ENCODE data around the gene SLC37A2. TPM values are rescaled to one million over a fixed set of nuclear protein-coding genes. Genes with fewer than 3 reads are reported as not detected.

Gene SLC37A2
- total RNA-seq, 2 donors from 2014 or later, result 1.0 to 1.5 TPM

DNA sequence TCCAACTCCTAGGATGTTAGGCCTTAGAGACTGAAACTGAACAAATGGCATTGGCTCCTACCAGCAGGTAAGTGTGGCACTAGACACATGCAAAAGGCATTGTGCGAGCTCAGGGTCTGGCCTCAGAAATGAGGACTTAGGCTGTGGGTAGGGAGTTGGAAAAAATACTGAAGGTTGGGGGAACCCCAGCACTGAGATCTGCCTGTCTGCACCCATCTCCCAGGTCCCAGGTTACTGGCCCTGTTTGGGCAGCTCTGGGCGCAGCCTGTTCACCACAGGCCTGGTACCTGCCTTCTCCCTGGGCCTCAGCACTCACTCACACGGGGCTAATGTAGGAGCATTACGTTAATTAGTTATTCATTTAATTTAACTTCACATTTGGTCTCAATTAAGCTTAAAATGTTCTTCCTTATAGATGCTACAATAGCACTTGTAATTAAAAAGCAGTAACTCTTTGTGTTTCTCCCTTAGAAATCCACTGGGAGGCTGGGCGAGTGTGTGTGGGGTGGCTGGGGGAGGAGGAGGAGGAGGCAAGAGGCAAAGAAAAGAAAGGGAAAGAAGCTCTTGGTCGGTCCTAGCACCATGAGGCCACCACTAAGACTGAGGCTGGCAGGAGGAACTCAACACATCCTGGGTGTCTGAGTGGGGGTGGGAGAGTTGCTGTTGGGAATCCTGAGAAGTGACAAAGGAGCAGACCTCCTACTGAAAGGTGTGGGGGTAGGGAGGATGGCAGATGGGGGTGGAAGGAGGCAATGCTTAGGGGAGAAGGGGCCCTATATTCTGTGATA, 29.0 kb downstream of the SLC37A2 start:
- no peaks in the 10 kb centered on the region for H3K27me3 Mint-ChIP-seq (ENCODE audit: low read depth)
- ATAC-seq (replicated peaks in 1 of 2), result no peak
- H3K36me3 Mint-ChIP-seq (ENCODE audit: insufficient read depth in 2 of 2), result no peaks in the 10 kb centered on the region
- no peak for DNase-seq
- peaks cover 6% of the 10 kb centered on the region for H3K4me1 Mint-ChIP-seq (ENCODE audit: low read depth)
- H3K4me3 Mint-ChIP-seq, result no peak overlapping the region
- no peaks in the 10 kb centered on the region for H3K9me3 Mint-ChIP-seq
- H3K27ac Mint-ChIP-seq, result no peak overlapping the region

DNA sequence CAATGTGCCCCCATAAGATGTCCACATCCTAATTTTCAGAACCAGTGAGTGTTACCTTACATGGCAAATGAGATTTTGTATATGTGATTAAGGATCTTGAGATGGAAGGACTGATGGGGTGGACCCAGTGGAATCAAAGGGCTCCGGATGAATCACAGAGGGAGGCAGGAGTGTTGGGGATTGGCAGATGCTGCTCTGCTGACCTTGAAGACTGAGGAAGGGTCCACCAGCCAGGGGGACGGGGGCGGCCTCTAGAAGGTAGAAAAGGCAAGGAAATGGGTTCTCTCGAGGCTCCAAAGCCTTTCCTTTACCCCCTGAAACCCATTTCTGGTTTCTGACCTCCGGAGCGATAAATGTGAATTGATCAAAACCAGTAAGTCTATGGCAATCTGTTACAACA, 29.6 kb downstream of the SLC37A2 start:
- no peak for DNase-seq
- Mint-ChIP-seq H3K27ac (no peak overlapping the region), H3K4me1 (ENCODE audit: low read depth) (peaks cover 6% of the 10 kb centered on the region), H3K36me3 (ENCODE audit: insufficient read depth in 2 of 2) (no peaks in the 10 kb centered on the region), H3K4me3 (no peak overlapping the region), H3K9me3 (no peaks in the 10 kb centered on the region), H3K27me3 (ENCODE audit: low read depth) (no peaks in the 10 kb centered on the region)
- no peak for ATAC-seq (replicated peaks in 1 of 2)

DNA sequence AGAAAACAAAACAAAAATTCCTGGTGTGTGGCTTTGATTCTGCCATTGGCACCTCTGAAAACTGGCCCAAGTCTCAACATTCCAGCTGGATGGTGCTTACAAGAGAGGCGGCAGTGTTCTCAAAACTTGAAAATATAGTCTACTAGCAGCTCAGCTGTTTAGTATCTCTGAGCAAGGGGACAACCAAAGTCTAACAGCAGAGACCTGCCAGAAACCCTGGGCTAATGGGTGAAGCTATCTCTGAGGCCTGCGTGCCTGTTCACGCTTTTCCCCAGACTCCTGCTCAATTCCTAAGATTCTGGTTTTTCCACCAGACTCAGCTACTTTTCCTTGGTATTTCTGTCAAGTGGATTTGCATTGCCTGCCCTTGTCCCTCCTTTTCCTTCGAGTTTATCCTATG, 30.4 kb downstream of the SLC37A2 start:
- ATAC-seq (replicated peaks in 1 of 2) (no peak), DNase-seq (no peak)
- H3K27me3 Mint-ChIP-seq (ENCODE audit: low read depth), result no peaks in the 10 kb centered on the region
- no peak overlapping the region for H3K27ac Mint-ChIP-seq
- H3K36me3 Mint-ChIP-seq (ENCODE audit: insufficient read depth in 2 of 2), result no peaks in the 10 kb centered on the region
- H3K9me3 Mint-ChIP-seq, result no peaks in the 10 kb centered on the region
- H3K4me1 Mint-ChIP-seq (ENCODE audit: low read depth), result peaks cover 6% of the 10 kb centered on the region
- no peak overlapping the region for H3K4me3 Mint-ChIP-seq

DNA sequence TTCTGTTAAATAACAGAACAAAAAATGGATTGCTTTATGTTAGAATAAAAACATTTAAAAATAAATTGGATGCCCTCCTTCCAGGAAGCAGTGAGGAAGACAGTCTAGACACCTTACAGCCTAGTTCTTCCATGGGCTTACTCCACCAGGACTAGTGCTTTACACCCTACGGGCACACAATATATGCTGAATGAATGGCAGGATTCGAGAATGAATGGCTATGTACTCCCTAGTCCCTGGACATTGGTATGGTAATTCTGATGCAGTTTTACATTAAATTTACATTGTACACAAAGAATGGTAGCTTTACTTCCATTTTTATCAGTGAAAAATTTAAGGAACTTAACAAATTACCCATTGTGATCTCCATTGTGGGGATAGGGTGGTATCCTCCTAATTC, 31.6 kb downstream of the SLC37A2 start:
- Mint-ChIP-seq H3K4me1 (ENCODE audit: low read depth) (peaks cover 6% of the 10 kb centered on the region), H3K4me3 (no peak overlapping the region), H3K9me3 (no peaks in the 10 kb centered on the region), H3K27ac (no peak overlapping the region), H3K36me3 (ENCODE audit: insufficient read depth in 2 of 2) (peaks cover 1% of the 10 kb centered on the region in 2 donors), H3K27me3 (ENCODE audit: low read depth) (no peaks in the 10 kb centered on the region)
- ATAC-seq (replicated peaks in 1 of 2), result no peak
- DNase-seq, result no peak

DNA sequence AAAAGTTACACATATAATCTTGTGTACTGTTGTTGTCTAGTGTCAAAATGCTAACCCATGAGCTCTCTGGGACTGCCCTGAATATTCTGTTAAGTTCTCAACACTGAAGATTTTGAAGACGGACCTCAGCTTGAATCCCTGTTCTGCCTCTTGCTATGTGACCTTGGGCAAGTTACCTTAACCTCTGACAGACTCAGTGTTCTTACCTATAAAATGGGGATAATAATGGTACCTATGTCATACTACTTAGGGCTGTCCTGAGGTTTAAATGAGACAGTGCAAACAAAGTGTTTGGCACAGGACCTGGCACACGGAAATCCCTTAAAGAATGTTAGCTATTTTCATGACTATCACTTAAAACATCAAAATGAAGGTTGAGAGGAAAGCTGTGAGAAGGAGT, 37.0 kb downstream of the SLC37A2 start:
- ATAC-seq (replicated peaks in 1 of 2) (no peak), DNase-seq (no peak)
- no peaks in the 10 kb centered on the region for H3K27me3 Mint-ChIP-seq (ENCODE audit: low read depth)
- no peaks in the 10 kb centered on the region for H3K4me1 Mint-ChIP-seq (ENCODE audit: low read depth)
- H3K9me3 Mint-ChIP-seq, result no peaks in the 10 kb centered on the region
- no peak overlapping the region for H3K4me3 Mint-ChIP-seq
- H3K27ac Mint-ChIP-seq, result no peak overlapping the region
- H3K36me3 Mint-ChIP-seq (ENCODE audit: insufficient read depth in 2 of 2), result peaks cover 4 to 6% of the 10 kb centered on the region in 2 donors

DNA sequence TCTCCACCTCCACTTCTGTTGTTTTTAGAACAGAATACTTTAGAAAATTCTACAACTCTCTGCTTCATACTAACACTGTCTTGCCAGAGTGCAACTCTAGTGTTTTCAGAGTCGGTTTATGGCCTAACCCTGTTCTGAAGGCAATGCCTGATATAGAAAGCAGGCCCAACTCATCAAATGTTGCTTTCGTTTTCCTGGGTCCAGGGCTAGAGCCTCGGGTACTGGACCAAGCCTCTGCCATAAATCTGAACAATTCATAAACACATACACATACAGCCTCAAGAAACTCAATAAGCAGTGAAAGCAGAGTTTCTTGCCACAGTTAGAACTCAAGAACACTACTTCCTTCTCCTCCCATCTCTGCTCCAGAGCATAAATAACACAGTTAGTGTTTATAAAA, 38.5 kb downstream of the SLC37A2 start:
- Mint-ChIP-seq H3K9me3 (no peaks in the 10 kb centered on the region), H3K4me1 (ENCODE audit: low read depth) (peaks cover 12% of the 10 kb centered on the region), H3K36me3 (ENCODE audit: insufficient read depth in 2 of 2) (peaks cover 4 to 6% of the 10 kb centered on the region in 2 donors), H3K27me3 (ENCODE audit: low read depth) (no peaks in the 10 kb centered on the region), H3K27ac (no peak overlapping the region), H3K4me3 (no peak overlapping the region)
- no peak for DNase-seq
- ATAC-seq (replicated peaks in 1 of 2), result no peak

DNA sequence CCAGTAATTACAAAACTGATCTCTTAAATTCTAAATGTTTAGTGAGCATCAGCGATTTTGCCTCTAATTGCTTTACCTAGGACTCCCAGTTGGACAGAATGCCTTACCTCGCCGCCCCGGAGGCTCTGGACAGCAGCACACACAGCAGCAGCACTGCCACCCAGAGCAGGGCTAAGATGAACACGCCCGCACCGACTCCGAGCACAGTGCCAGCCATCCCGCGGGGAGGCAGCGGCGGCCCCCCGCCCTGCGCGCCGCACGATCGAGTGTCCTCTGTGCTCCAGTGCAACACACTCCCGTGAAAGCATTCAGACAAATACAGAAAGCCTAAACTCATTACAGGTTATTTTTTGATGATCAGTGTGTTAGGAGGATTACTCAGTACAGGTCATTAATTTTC, 38.9 kb downstream of the SLC37A2 start:
- peaks cover 12% of the 10 kb centered on the region for H3K4me1 Mint-ChIP-seq (ENCODE audit: low read depth)
- H3K4me3 Mint-ChIP-seq, result no peak overlapping the region
- no peak overlapping the region for H3K27ac Mint-ChIP-seq
- peaks cover 4 to 6% of the 10 kb centered on the region in 2 donors for H3K36me3 Mint-ChIP-seq (ENCODE audit: insufficient read depth in 2 of 2)
- H3K9me3 Mint-ChIP-seq, result no peaks in the 10 kb centered on the region
- no peak for DNase-seq
- H3K27me3 Mint-ChIP-seq (ENCODE audit: low read depth), result no peaks in the 10 kb centered on the region
- ATAC-seq (replicated peaks in 1 of 2), result no peak

DNA sequence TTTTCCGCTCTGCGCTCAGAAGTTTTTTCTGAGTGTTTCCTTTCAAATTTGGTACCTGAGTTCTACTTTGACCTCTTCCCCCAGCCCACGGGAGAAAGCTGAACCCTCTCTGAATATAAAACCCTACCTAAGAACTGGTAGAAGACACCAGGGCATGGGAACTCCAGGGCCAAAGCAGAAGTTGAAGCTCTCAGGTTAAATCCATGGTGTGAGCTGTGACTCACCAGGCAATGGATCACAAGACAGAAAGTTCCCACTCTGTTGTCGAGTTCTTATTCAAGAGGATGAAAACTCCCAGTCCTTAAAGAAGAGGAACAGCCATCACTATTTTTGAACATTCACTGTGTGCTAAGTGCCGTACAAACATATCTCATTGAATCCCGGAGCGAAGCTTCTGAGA, 39.4 kb downstream of the SLC37A2 start:
- peaks cover 4 to 6% of the 10 kb centered on the region in 2 donors for H3K36me3 Mint-ChIP-seq (ENCODE audit: insufficient read depth in 2 of 2)
- ATAC-seq (replicated peaks in 1 of 2) (no peak), DNase-seq (no peak)
- H3K4me3 Mint-ChIP-seq, result no peak overlapping the region
- H3K27me3 Mint-ChIP-seq (ENCODE audit: low read depth), result no peaks in the 10 kb centered on the region
- H3K27ac Mint-ChIP-seq, result no peak overlapping the region
- peaks cover 12% of the 10 kb centered on the region for H3K4me1 Mint-ChIP-seq (ENCODE audit: low read depth)
- H3K9me3 Mint-ChIP-seq, result no peaks in the 10 kb centered on the region

DNA sequence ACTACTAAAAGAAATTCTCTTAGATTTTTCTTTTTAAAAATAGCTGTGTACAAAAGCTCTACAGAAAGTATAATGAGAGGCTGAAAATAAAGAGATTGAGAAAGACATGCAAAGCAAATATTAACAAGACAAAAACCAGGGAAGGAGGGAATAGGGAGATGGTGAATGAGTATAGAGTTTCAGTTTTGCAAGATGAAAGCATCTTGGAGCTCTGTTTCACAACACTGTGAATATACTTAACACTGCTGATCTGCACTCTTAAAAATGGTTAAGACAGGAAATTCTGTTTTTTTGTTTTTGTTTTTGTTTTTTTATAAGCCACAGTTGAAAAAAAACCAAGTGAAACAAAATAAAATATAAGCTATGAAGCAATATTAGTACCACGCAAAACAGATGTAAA, 42.8 kb downstream of the SLC37A2 start:
- H3K4me1 Mint-ChIP-seq (ENCODE audit: low read depth), result peaks cover 21% of the 10 kb centered on the region
- ATAC-seq (replicated peaks in 1 of 2), result no peak
- H3K27ac Mint-ChIP-seq, result peak overlapping the region; percentile 40
- no peaks in the 10 kb centered on the region for H3K36me3 Mint-ChIP-seq (ENCODE audit: insufficient read depth in 2 of 2)
- DNase-seq, result no peak
- no peaks in the 10 kb centered on the region for H3K27me3 Mint-ChIP-seq (ENCODE audit: low read depth)
- H3K4me3 Mint-ChIP-seq, result no peak overlapping the region
- no peaks in the 10 kb centered on the region for H3K9me3 Mint-ChIP-seq

DNA sequence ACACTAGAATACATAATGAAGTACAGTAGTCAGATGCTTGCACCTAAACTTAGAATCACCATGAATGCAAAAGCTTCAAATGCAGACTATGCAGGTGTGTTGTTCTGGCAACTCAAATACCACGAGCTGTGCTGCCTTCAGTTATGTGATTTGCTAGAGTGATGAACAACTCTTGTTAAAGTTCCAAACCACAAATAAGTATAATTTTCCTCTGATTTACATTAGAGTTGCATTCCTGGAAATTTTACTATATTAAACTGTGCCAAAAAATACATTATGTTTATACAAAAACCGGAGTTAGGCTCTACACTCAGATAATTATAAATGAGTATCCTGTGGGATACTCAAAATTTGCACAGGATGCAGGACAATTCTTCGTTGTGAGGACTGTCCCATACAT, 45.4 kb downstream of the SLC37A2 start:
- no peak for DNase-seq
- no peak for ATAC-seq (replicated peaks in 1 of 2)
- no peak overlapping the region for H3K27ac Mint-ChIP-seq
- no peaks in the 10 kb centered on the region for H3K27me3 Mint-ChIP-seq (ENCODE audit: low read depth)
- H3K36me3 Mint-ChIP-seq (ENCODE audit: insufficient read depth in 2 of 2), result peaks cover 3 to 6% of the 10 kb centered on the region in 2 donors
- H3K4me1 Mint-ChIP-seq (ENCODE audit: low read depth), result peaks cover 31% of the 10 kb centered on the region
- H3K9me3 Mint-ChIP-seq, result peaks cover 4 to 5% of the 10 kb centered on the region in 2 donors
- no peak overlapping the region for H3K4me3 Mint-ChIP-seq

DNA sequence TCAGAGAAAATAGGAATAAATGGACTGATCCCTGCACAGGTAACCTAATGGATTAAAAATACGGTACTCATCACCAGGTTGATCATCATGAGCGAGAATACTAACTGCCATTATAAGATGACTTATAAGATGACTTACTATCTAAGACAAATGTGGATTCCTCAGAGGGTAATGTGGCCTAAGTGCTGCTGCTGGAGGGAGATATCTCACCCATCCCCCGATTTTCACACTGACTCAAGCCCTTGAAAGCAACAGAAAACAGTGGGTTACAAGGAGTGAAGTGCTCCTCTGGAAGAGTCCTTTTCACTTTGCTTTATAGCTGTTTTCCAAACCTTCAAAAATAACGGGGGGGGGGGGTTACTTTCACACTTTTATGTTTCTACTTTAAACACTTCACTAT, 47.4 kb downstream of the SLC37A2 start:
- Mint-ChIP-seq H3K4me3 (peak overlapping the region; percentile 91 to 99), H3K27me3 (ENCODE audit: low read depth) (no peaks in the 10 kb centered on the region), H3K9me3 (peaks cover 4 to 5% of the 10 kb centered on the region in 2 donors), H3K36me3 (ENCODE audit: insufficient read depth in 2 of 2) (peaks cover 3 to 6% of the 10 kb centered on the region in 2 donors), H3K4me1 (ENCODE audit: low read depth) (peaks cover 29% of the 10 kb centered on the region), H3K27ac (peak overlapping the region; percentile 84)
- ATAC-seq (replicated peaks in 1 of 2) (no peak), DNase-seq (peak; percentile 14 to 15)

DNA sequence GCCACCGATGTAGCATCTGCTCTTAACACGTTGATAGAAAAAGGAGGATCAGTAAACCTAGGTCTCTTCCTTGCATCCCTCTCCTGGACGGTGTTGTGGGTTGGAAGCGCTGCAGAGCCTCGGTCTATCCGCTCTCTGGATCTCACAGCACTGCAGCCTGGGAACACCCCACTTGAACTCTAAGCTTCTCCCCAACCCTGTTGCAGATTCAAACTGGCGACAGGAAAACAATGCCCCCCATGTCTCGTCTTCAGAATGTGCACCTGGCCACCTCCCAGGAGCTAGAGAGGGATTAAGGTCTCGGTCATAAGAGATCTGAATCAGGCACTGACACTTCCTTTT, 47.9 kb downstream of the SLC37A2 start:
- peak overlapping the region; percentile 84 for H3K27ac Mint-ChIP-seq
- H3K4me1 Mint-ChIP-seq (ENCODE audit: low read depth), result peaks cover 24% of the 10 kb centered on the region
- no peaks in the 10 kb centered on the region for H3K27me3 Mint-ChIP-seq (ENCODE audit: low read depth)
- peak overlapping the region; percentile 91 to 99 for H3K4me3 Mint-ChIP-seq
- H3K36me3 Mint-ChIP-seq (ENCODE audit: insufficient read depth in 2 of 2), result peaks cover 3 to 6% of the 10 kb centered on the region in 2 donors
- peaks cover 4 to 5% of the 10 kb centered on the region in 2 donors for H3K9me3 Mint-ChIP-seq
- peak in 1 of 2 donors; percentile 7 for DNase-seq
- ATAC-seq (replicated peaks in 1 of 2), result no peak

DNA sequence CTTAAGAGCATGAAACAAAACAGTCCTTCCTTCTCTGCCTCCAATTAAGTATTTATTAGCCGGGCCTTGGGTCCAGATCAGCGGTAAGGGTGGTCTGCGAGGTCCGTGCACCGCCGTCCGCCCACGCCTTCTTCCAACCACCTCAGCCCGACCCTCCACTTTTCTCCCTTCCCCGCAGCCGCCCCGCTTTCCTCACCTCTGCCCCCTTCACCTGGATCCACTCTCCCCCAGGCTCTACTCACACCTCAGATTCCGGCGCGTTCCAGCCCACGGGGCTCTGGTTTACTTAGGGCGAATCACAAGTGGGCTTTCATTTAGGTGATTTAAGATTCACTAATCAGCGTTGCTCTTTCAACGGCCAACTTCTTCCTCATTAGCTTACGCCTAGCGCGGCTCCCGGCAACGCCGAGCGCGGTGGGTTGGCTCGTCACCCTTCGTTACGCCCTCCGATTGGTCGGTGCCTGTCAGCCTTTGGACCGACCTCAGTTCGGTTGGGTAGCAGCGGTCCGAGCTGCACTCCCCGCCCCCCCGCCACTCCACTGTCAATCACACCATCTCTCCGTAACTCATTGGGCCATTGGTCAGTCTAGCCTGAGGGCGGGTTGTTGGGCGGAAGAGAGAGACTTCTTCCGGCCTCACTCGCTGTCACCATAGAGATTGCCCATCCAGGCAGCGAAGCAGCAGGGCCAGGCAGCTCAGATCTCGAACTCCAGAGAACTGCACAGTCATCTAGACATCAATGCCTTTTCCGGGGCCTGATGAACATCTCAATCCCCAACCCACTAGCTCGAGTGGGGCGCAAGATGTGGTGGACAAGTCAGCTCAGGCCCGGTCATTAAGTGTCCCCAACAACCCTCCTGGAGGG, 48.5 kb downstream of the SLC37A2 start, which contains the start of gene TMEM218:
Gene TMEM218 (minus strand): TSS at position 284 of the 865 bp plus-strand sequence. CDS start 9,385 bp downstream, outside the sequence.
- ATAC-seq (replicated peaks in 1 of 2), result peak; percentile 98 to 99
- peaks cover 19% of the 10 kb centered on the region for H3K4me1 Mint-ChIP-seq (ENCODE audit: low read depth)
- peaks cover 4 to 5% of the 10 kb centered on the region in 2 donors for H3K9me3 Mint-ChIP-seq
- peak; percentile 94 to 97 for DNase-seq
- H3K27ac Mint-ChIP-seq, result peak within 1 kb of the TSS; percentile 84
- no peaks in the 10 kb centered on the region for H3K27me3 Mint-ChIP-seq (ENCODE audit: low read depth)
- H3K4me3 Mint-ChIP-seq, result peak within 1 kb of the TSS; percentile 91 to 99
- peaks cover 3 to 6% of the 10 kb centered on the region in 2 donors for H3K36me3 Mint-ChIP-seq (ENCODE audit: insufficient read depth in 2 of 2)

All from activated T-cell treated with anti-CD3 and anti-CD28 coated beads, Interleukin-2, amount 50 U/mL, for 72 hours (primary cell).